Neural progenitor cell (in vitro differentiated cells): ENCODE measurements around the gene NPTXR. TPM values are rescaled to one million over a fixed set of nuclear protein-coding genes. Genes with fewer than 3 reads are reported as not detected.

Experiments used
- DNase-seq: peaks from one replicate; pipeline ENCODE4 v3.0.0-alpha.2; 2016; ENCODE audit warnings: low spot score
- H2AFZ ChIP-seq: fragments of 200-600 bp; sonication (generic); replicated peaks from 2 replicates; pipeline ENCODE4 v1.6.1; 2016; ENCODE audit warnings: antibody characterized with exemption
- H3F3A ChIP-seq: fragments of 200-600 bp; sonication (generic); 2 replicates; pipeline ENCODE4 v1.6.1; 2016; ENCODE audit warnings: antibody characterized with exemption, low read depth
- H3K27ac ChIP-seq: fragments of 200-600 bp; sonication (generic); 2 replicates; pipeline ENCODE4 v1.5.1; 2016; ENCODE audit warnings: mild to moderate bottlenecking
- H3K27me3 ChIP-seq: fragments of 200-600 bp; sonication (generic); 2 replicates; pipeline ENCODE4 v1.6.1; 2016; ENCODE audit warnings: mild to moderate bottlenecking, moderate library complexity
- H3K36me3 ChIP-seq: fragments of 200-600 bp; sonication (generic); 2 replicates; pipeline ENCODE4 v1.5.1; 2016
- H3K4me1 ChIP-seq: fragments of 200-600 bp; sonication (generic); 2 replicates; pipeline ENCODE4 v1.6.1; 2016; ENCODE audit warnings: mixed run types
- H3K4me2 ChIP-seq: fragments of 200-600 bp; sonication (generic); 2 replicates; pipeline ENCODE4 v1.6.1; 2016
- H3K4me3 ChIP-seq: fragments of 200-600 bp; sonication (generic); 2 replicates; pipeline ENCODE4 v1.5.1; 2016
- H3K79me2 ChIP-seq: fragments of 200-600 bp; sonication (generic); 2 replicates; pipeline ENCODE4 v1.6.1; 2016; ENCODE audit warnings: low read depth
- H3K9ac ChIP-seq: fragments of 200-600 bp; sonication (generic); 2 replicates; pipeline ENCODE4 v1.6.1; 2016
- H3K9me3 ChIP-seq: fragments of 200-600 bp; sonication (generic); 2 replicates; pipeline ENCODE4 v1.5.1; 2016; ENCODE audit warnings: low read depth
- H4K20me1 ChIP-seq: fragments of 200-600 bp; sonication (generic); 2 replicates; pipeline ENCODE4 v1.6.1; 2016; ENCODE audit warnings: low read depth
- H3K27ac Mint-ChIP-seq: 3 replicates; pipeline ENCODE4 v1.8.0; 2021; ENCODE audit warnings: mixed read lengths
- H3K27me3 Mint-ChIP-seq: 2 replicates; pipeline ENCODE4 v1.8.0; 2022; ENCODE audit warnings: low read depth, mild to moderate bottlenecking, inconsistent platforms, moderate library complexity, mixed read lengths; ENCODE audit not compliant: insufficient read depth
- H3K36me3 Mint-ChIP-seq: 3 replicates; pipeline ENCODE4 v1.8.0; 2021; ENCODE audit warnings: mixed read lengths
- H3K4me1 Mint-ChIP-seq: 3 replicates; pipeline ENCODE4 v1.8.0; 2021; ENCODE audit warnings: mixed read lengths
- H3K4me3 Mint-ChIP-seq: 3 replicates; pipeline ENCODE4 v1.8.0; 2021; ENCODE audit warnings: mild to moderate bottlenecking, moderate library complexity, mixed read lengths
- H3K9me3 Mint-ChIP-seq: 3 replicates; pipeline ENCODE4 v1.8.0; 2020; ENCODE audit warnings: mixed read lengths
- EZH2 ChIP-seq: fragments of 200-600 bp; sonication (generic); IDR thresholded peaks from 2 replicates; pipeline ENCODE4 v1.6.1; 2017; ENCODE audit warnings: antibody characterized with exemption, mild to moderate bottlenecking, moderate library complexity
- EZH2phosphoT487 ChIP-seq: fragments of 200-600 bp; sonication (generic); IDR thresholded peaks from 2 replicates; pipeline ENCODE4 v1.6.1; 2017; ENCODE audit warnings: antibody characterized with exemption
- total RNA-seq: library from RNA; depleted of rRNA; stranded (reverse); fragments of >200 nt; gene quantifications from 2 replicates; pipeline ENCODE4 v1.2.3, GENCODE V29; 2015; ENCODE audit warnings: low replicate concordance
- TF ChIP-seq, protein P1 (sequence below): fragments of 200-600 bp; sonication (generic); IDR thresholded peaks from 2 replicates; pipeline ENCODE4 v1.5.1; 2017; ENCODE audit warnings: antibody characterized with exemption, mild to moderate bottlenecking

The NPTXR gene
- total RNA-seq, 1 donor from 2014 or later, result 0.99 TPM

DNA sequence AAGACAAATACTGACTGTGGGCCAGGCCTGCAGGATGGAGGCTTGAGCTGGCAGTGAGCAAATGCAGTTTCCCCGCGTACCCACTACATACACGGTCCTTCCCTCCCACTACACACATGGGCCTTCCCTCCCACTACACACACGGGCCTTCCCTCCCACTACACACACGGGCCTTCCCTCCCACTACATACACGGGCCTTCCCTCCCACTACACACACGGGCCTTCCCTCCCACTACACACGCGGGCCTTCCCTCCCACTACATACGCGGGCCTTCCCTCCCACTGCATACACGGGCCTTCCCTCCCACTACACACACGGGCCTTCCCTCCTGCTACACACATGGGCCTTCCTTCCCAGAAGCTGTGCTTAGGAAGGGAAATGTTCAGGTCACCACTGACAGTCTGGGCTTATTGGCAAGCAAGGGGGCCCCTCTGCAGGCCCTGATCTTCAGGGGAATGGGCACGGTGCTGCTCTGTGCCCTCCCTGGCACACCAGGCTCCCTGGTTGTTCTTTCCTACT lies 60.7 kb downstream of the NPTXR start:
- Histone ChIP-seq H4K20me1 (peaks cover 3% of the 10 kb centered on the region), H3F3A (no peaks in the 10 kb centered on the region), H3K79me2 (no peaks in the 10 kb centered on the region), H3K4me2 (no peak overlapping the region), H3K4me1 (peaks cover 7% of the 10 kb centered on the region), H3K36me3 (no peaks in the 10 kb centered on the region), H3K4me3 (no peak overlapping the region), H3K27ac (no peak overlapping the region), H3K9me3 (no peaks in the 10 kb centered on the region), H2AFZ (no peak overlapping the region), H3K27me3 (no peaks in the 10 kb centered on the region), H3K9ac (no peak overlapping the region)
- H3K4me1 Mint-ChIP-seq, result peaks cover 10% of the 10 kb centered on the region
- DNase-seq, result no peak
- H3K36me3 Mint-ChIP-seq, result peaks cover 5% of the 10 kb centered on the region
- H3K9me3 Mint-ChIP-seq, result no peaks in the 10 kb centered on the region
- H3K4me3 Mint-ChIP-seq, result no peak overlapping the region
- H3K27ac Mint-ChIP-seq, result no peak overlapping the region
- no peaks in the 10 kb centered on the region for H3K27me3 Mint-ChIP-seq
- TF ChIP-seq EZH2 (no peak), EZH2phosphoT487 (no peak)
- TF ChIP-seq, protein P1, sequence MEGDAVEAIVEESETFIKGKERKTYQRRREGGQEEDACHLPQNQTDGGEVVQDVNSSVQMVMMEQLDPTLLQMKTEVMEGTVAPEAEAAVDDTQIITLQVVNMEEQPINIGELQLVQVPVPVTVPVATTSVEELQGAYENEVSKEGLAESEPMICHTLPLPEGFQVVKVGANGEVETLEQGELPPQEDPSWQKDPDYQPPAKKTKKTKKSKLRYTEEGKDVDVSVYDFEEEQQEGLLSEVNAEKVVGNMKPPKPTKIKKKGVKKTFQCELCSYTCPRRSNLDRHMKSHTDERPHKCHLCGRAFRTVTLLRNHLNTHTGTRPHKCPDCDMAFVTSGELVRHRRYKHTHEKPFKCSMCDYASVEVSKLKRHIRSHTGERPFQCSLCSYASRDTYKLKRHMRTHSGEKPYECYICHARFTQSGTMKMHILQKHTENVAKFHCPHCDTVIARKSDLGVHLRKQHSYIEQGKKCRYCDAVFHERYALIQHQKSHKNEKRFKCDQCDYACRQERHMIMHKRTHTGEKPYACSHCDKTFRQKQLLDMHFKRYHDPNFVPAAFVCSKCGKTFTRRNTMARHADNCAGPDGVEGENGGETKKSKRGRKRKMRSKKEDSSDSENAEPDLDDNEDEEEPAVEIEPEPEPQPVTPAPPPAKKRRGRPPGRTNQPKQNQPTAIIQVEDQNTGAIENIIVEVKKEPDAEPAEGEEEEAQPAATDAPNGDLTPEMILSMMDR, result no peak

DNA sequence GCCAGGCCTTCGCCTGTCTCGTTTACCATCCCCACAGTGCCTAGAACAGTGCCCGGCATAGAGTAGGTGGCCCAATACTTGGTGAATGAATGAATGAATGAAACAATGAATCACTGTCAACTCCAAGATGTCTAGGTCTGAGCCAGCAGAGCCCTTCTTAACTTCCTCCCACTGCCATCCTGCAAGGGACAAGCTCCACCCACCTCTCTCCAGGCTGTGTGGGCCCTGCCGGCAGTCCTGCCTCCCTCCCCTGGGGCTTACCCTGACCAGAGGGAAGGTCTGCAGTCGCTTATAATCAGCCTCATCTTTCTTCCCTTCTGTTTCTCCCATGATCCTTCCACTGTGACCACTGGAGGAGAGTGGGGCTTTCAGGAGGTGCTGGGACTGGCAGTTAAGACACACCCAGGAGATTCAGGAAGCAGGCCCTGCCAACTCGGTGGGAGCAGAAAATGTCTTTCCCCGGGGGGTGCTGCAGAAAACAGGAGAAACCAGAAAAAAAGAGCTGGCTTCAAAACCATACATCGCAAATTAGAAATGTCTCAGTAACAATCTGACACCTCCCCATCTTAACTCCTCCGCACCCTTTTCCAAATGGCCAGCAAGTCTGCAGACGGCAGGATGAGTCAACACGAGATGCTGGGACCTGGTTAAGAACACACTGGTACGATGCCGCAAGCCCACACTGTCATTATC lies 61.3 kb downstream of the NPTXR start:
- peaks cover 7% of the 10 kb centered on the region for H3K4me1 ChIP-seq
- no peaks in the 10 kb centered on the region for H3K9me3 ChIP-seq
- H3K4me1 Mint-ChIP-seq, result peaks cover 10% of the 10 kb centered on the region
- no peak overlapping the region for H3K4me3 ChIP-seq
- no peak overlapping the region for H3K4me2 ChIP-seq
- no peaks in the 10 kb centered on the region for H3K27me3 ChIP-seq
- DNase-seq, result peak; percentile 36
- no peaks in the 10 kb centered on the region for H3K36me3 ChIP-seq
- H3K27ac Mint-ChIP-seq, result no peak overlapping the region
- no peak overlapping the region for H3K27ac ChIP-seq
- H2AFZ ChIP-seq, result no peak overlapping the region
- no peaks in the 10 kb centered on the region for H3K79me2 ChIP-seq
- no peaks in the 10 kb centered on the region for H3F3A ChIP-seq
- H3K36me3 Mint-ChIP-seq, result peaks cover 5% of the 10 kb centered on the region
- H3K9ac ChIP-seq, result peak overlapping the region; percentile 32
- no peaks in the 10 kb centered on the region for H3K9me3 Mint-ChIP-seq
- TF ChIP-seq EZH2phosphoT487, result no peak
- TF ChIP-seq, protein P1, result no peak
- no peak for TF ChIP-seq EZH2
- no peak overlapping the region for H3K4me3 Mint-ChIP-seq
- no peaks in the 10 kb centered on the region for H3K27me3 Mint-ChIP-seq
- H4K20me1 ChIP-seq, result peaks cover 3% of the 10 kb centered on the region

DNA sequence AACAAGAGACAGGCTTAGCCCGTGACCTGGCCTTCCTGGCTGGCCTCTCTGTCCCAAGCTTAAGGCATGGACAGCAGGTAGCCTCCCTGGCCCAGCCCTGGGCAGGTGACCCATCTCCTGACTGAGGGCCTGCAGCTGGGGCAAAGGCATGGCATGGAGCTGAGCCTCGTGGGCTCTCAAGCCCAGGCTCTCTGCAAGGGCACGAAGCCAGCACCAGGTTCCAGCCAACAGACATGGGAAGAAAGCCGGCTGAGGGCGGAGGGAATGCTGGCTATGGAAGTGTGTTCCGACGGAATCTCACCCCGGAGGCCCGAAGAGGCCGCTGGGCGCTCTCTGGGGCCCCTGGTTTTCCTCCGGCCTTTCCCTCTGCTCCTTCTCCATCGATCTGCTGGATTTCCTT lies 62.8 kb downstream of the NPTXR start:
- Histone ChIP-seq H3K36me3 (no peaks in the 10 kb centered on the region), H3K79me2 (no peaks in the 10 kb centered on the region)
- peaks cover 5% of the 10 kb centered on the region for H3K36me3 Mint-ChIP-seq

More for the DNA sequence above, 62.8 kb downstream of the NPTXR start:
- H3F3A ChIP-seq, result no peaks in the 10 kb centered on the region
- no peaks in the 10 kb centered on the region for H4K20me1 ChIP-seq
- no peaks in the 10 kb centered on the region for H3K27me3 Mint-ChIP-seq
- no peak overlapping the region for H3K27ac ChIP-seq
- H3K4me3 ChIP-seq, result no peak overlapping the region
- H3K9me3 Mint-ChIP-seq, result no peaks in the 10 kb centered on the region
- H3K4me1 Mint-ChIP-seq, result peaks cover 10% of the 10 kb centered on the region
- H3K4me1 ChIP-seq, result peaks cover 7% of the 10 kb centered on the region
- no peak for DNase-seq
- no peaks in the 10 kb centered on the region for H3K9me3 ChIP-seq
- H2AFZ ChIP-seq, result no peak overlapping the region
- no peak overlapping the region for H3K4me2 ChIP-seq
- TF ChIP-seq EZH2phosphoT487, result no peak
- TF ChIP-seq, protein P1, result no peak
- TF ChIP-seq EZH2, result no peak
- no peak overlapping the region for H3K9ac ChIP-seq
- H3K27me3 ChIP-seq, result no peaks in the 10 kb centered on the region
- no peak overlapping the region for H3K27ac Mint-ChIP-seq
- H3K4me3 Mint-ChIP-seq, result no peak overlapping the region
